K562 (cell line): ENCODE data around the gene SUCO.

Experiments used
- CHD4 ChIP-seq: fragments of 200-600 bp; sonication (generic); IDR thresholded peaks from 3 replicates; pipeline ENCODE4 v1.6.1; 2012; ENCODE audit warnings: low read depth, mild to moderate bottlenecking, mixed read lengths, low read length, inconsistent platforms; ENCODE audit not compliant: insufficient read depth, insufficient replicate concordance, poor library complexity, severe bottlenecking
- JUNB ChIP-seq: fragments of 450-650 bp; formaldehyde crosslinking; conservative IDR thresholded peaks from 2 replicates; pipeline ENCODE4 v1.4.0; 2020; ENCODE audit warnings: mild to moderate bottlenecking
- NCOR1 ChIP-seq: fragments of 450-650 bp; IDR thresholded peaks from 2 replicates; pipeline ENCODE4 v1.6.1; 2016; ENCODE audit warnings: mild to moderate bottlenecking, moderate library complexity
- RCOR1 ChIP-seq, 2 experiments: IDR thresholded peaks; 2 replicates each; pipeline ENCODE4 v1.6.1; 2012; ENCODE audit warnings: low read depth in 2 of 2, low read length in 2 of 2, borderline replicate concordance in 1 of 2, improper control_type of control experiment in 1 of 2
- TRIM24 ChIP-seq, 2 experiments: fragments of 450-650 bp; IDR thresholded peaks; 2 replicates each; pipeline ENCODE4 v1.6.1; 2016

GRCh38 chr1:172510479-172510878 lies 22.5 kb upstream of the SUCO start:
- TF ChIP-seq CHD4 = no peak
- no peak for TF ChIP-seq TRIM24 (IDR thresholded peaks at IDR 0.05)
- TF ChIP-seq RCOR1 (IDR thresholded peaks at IDR 0.05; ENCODE audit: borderline replicate concordance in 1 of 2, low read depth in 2 of 2, low read length in 2 of 2) = no peak
- no peak for TF ChIP-seq JUNB
- no peak for TF ChIP-seq NCOR1
